Endothelial cell of umbilical vein (primary cell): ENCODE data around the gene DCC. TPM values are rescaled to one million over a fixed set of nuclear protein-coding genes. Genes with fewer than 3 reads are reported as not detected.

ENCODE experiments used
- BruUV-seq: library from RNA; stranded (reverse); fragments of 400-500 nt; replicated peaks from 2 replicates; lab custom pipeline; 2021; lab: Mats Ljungman, UMichigan
- CTCF ChIA-PET: fragments of 300-600, 350-600 bp; sonication (Branson Sonifier 250); formaldehyde crosslinking; loops from one replicate; lab custom pipeline; 2021; ENCODE audit warnings: antibody characterized with exemption, inconsistent platforms; lab: Charles Lee
- POLR2A ChIA-PET: fragments of 300-600, 350-600 bp; sonication (Branson Sonifier 250); formaldehyde crosslinking; loops from one replicate; lab custom pipeline; 2021; ENCODE audit warnings: antibody characterized with exemption, inconsistent platforms; lab: Charles Lee
- DNase-seq: peaks from one replicate; pipeline ENCODE4 v3.0.0-alpha.2; 2011; ENCODE audit warnings: low read depth, low spot score
- FAIRE-seq: peaks from 2 replicates; lab custom pipeline; 2011; peaks lifted over from hg19 to GRCh38; lab: Jason Lieb, UNC
- H2AFZ ChIP-seq: 2 replicates; pipeline ENCODE4 v1.6.0; 2012; ENCODE audit warnings: low read depth, low read length, control low read depth, inconsistent platforms
- H3K27ac ChIP-seq: 2 replicates; pipeline ENCODE4 v1.5.1; 2011; ENCODE audit warnings: low read depth, mild to moderate bottlenecking, control low read depth, low read length, moderate library complexity; ENCODE audit not compliant: insufficient read depth
- H3K27me3 ChIP-seq, 2 experiments: 2 replicates each; pipeline versions ENCODE4 v1.6.0 to v1.6.1; 2011; ENCODE audit warnings: low read length in 2 of 2, mixed read lengths in 1 of 2; ENCODE audit not compliant: control insufficient read depth in 2 of 2, insufficient read depth in 2 of 2
- H3K36me3 ChIP-seq, 2 experiments: 2 replicates in 1 of 2; 3 replicates in 1 of 2; pipeline ENCODE4 v1.5.1; 2011; ENCODE audit warnings: low read length in 2 of 2, mild to moderate bottlenecking in 1 of 2, moderate library complexity in 1 of 2; ENCODE audit not compliant: control insufficient read depth in 2 of 2, insufficient read depth in 2 of 2; ENCODE audit errors: extremely low read depth in 1 of 2
- H3K4me1 ChIP-seq: 3 replicates; pipeline ENCODE4 v1.5.1; 2011; ENCODE audit warnings: mild to moderate bottlenecking, low read length; ENCODE audit not compliant: control insufficient read depth, insufficient read depth; ENCODE audit errors: extremely low read depth
- H3K4me2 ChIP-seq: 2 replicates; pipeline ENCODE4 v1.6.1; 2011; ENCODE audit warnings: low read length, control low read depth, mixed read lengths; ENCODE audit not compliant: insufficient read depth
- H3K4me3 ChIP-seq, 3 experiments: fragments of 200-600 bp in 1 of 3; sonication (generic), shearing (Covaris generic) in 1 of 3; replicated peaks in 1 of 3; 2 replicates each; pipeline ENCODE4 v1.5.1; 2011 to 2016; ENCODE audit warnings: control low read depth in 3 of 3, low read length in 3 of 3, mild to moderate bottlenecking in 2 of 3, inconsistent platforms in 1 of 3, low read depth in 1 of 3, moderate library complexity in 1 of 3; ENCODE audit not compliant: insufficient read depth in 1 of 3
- H3K79me2 ChIP-seq: 2 replicates; pipeline ENCODE4 v1.6.0; 2012; ENCODE audit warnings: low read length, inconsistent platforms; ENCODE audit not compliant: control insufficient read depth, insufficient read depth
- H3K9ac ChIP-seq: replicated peaks from 2 replicates; pipeline ENCODE3; 2011; ENCODE audit warnings: low read length, control low read depth; ENCODE audit not compliant: insufficient read depth; ENCODE audit errors: extremely low read depth
- H3K9me1 ChIP-seq: replicated peaks from 3 replicates; pipeline ENCODE4 v1.6.0; 2011; ENCODE audit warnings: mild to moderate bottlenecking, low read length; ENCODE audit not compliant: control insufficient read depth, insufficient read depth; ENCODE audit errors: extremely low read depth
- H3K9me3 ChIP-seq: replicated peaks from 2 replicates; pipeline ENCODE4 v1.5.1; 2012; ENCODE audit warnings: low read length, inconsistent platforms; ENCODE audit not compliant: control insufficient read depth, insufficient read depth
- H4K20me1 ChIP-seq: replicated peaks from 2 replicates; pipeline ENCODE3; 2011; ENCODE audit warnings: mild to moderate bottlenecking, low read length; ENCODE audit not compliant: control insufficient read depth, insufficient read depth; ENCODE audit errors: extremely low read depth
- CTCF ChIP-seq, 2 donors: IDR thresholded peaks; 1 replicate in 1 of 2; 2 replicates in 1 of 2; pipeline ENCODE4 v1.5.1; 2011; ENCODE audit warnings: low read length in 2 of 2, mild to moderate bottlenecking in 2 of 2, moderate library complexity in 2 of 2, control low read depth in 1 of 2, inconsistent platforms in 1 of 2, low read depth in 1 of 2; ENCODE audit not compliant: insufficient read depth in 1 of 2; ENCODE audit errors: extremely low read depth in 1 of 2
- EZH2 ChIP-seq: IDR thresholded peaks from 2 replicates; pipeline ENCODE4 v1.6.1; 2012; ENCODE audit warnings: borderline replicate concordance, low read depth, mild to moderate bottlenecking, moderate library complexity, low read length, inconsistent platforms; ENCODE audit not compliant: severe bottlenecking
- FOS ChIP-seq: IDR thresholded peaks from 2 replicates; pipeline ENCODE4 v1.6.1; 2011; ENCODE audit warnings: mild to moderate bottlenecking, low read length, moderate library complexity, borderline replicate concordance; ENCODE audit not compliant: insufficient read depth
- GATA2 ChIP-seq: IDR thresholded peaks from 2 replicates; pipeline ENCODE4 v1.7.0; 2011; ENCODE audit warnings: low read depth, mild to moderate bottlenecking, moderate library complexity, mixed read lengths, low read length; ENCODE audit not compliant: insufficient read length, insufficient read depth
- JUN ChIP-seq: IDR thresholded peaks from 2 replicates; pipeline ENCODE4 v1.6.1; 2011; ENCODE audit warnings: borderline replicate concordance, low read depth; ENCODE audit not compliant: insufficient read length, insufficient read depth
- MAX ChIP-seq: IDR thresholded peaks from 2 replicates; pipeline ENCODE4 v1.6.1; 2011; ENCODE audit not compliant: insufficient read depth, insufficient read length
- MYC ChIP-seq: IDR thresholded peaks from one replicate; pipeline ENCODE4 v1.6.1; 2011; ENCODE audit warnings: mild to moderate bottlenecking, low read depth, low read length
- POLR2A ChIP-seq: IDR thresholded peaks from 2 replicates; pipeline ENCODE4 v1.6.1; 2012; ENCODE audit warnings: low read depth, mild to moderate bottlenecking, control low read depth, low read length
- POLR2AphosphoS5 ChIP-seq: IDR thresholded peaks from 2 replicates; pipeline ENCODE4 v1.6.1; 2012; ENCODE audit warnings: low read depth, mild to moderate bottlenecking, control low read depth, low read length, moderate library complexity; ENCODE audit not compliant: insufficient read depth
- dilution Hi-C: fragments of 300-500 bp; cut with MboI; formaldehyde crosslinking; loops from one replicate; pipeline ENCODE4 v1.15.0; 2019; ENCODE audit warnings: low sequenced_read_pairs; ENCODE audit not compliant: extremely low pct_ligation_motif_present
- intact Hi-C: fragments of 100-400 bp; cut with micrococcal nuclease; formaldehyde crosslinking; loops from one replicate; pipeline ENCODE4 v1.10.0; 2022
- polyA plus RNA-seq, 4 experiments: library from polyadenylated mRNA; depleted of rRNA in 3 of 4; stranded (reverse) in 3 of 4; unstranded in 1 of 4; fragments of >200 nt; gene quantifications; 2 replicates each; pipeline versions ENCODE4 v1.2.1 to v1.2.3, GENCODE V29; 2011 to 2012; ENCODE audit warnings: missing spikeins in 1 of 4
- total RNA-seq: library from RNA; stranded (reverse); gene quantifications from 2 replicates; pipeline ENCODE4 v1.2.3, GENCODE V29; 2021

Gene DCC
- total and polyA plus RNA-seq, 2 donors (not counting 3 experiments of a cell fraction or from before 2014, with no cell fraction given) = not detected

- no peaks in the 10 kb centered on the region for H3K36me3 ChIP-seq
- DNase-seq (no peak), FAIRE-seq (no peak)
- BruUV-seq = no TSS peak
- H3K9me1 ChIP-seq = no peaks in the 10 kb centered on the region
- H3K9ac ChIP-seq = no peak overlapping the region
- no peaks in the 10 kb centered on the region for H3K27me3 ChIP-seq
- dilution Hi-C loops (no loop called here), intact Hi-C loops (no loop called here)
- H4K20me1 ChIP-seq = no peaks in the 10 kb centered on the region
- no peak overlapping the region for H2AFZ ChIP-seq
- no peaks in the 10 kb centered on the region for H3K4me1 ChIP-seq
- H3K79me2 ChIP-seq = no peaks in the 10 kb centered on the region
- H3K4me2 ChIP-seq = no peak overlapping the region
- no peak overlapping the region for H3K27ac ChIP-seq
- no peak overlapping the region for H3K4me3 ChIP-seq
- ChIA-PET POLR2A (no interaction called here), CTCF (no interaction called here)
- no peaks in the 10 kb centered on the region for H3K9me3 ChIP-seq
- TF ChIP-seq POLR2A (no peak), EZH2 (no peak), MYC (no peak), CTCF (IDR thresholded peaks at IDR 0.05; ENCODE audit: extremely low read depth in 1 of 2, insufficient read depth in 1 of 2, low read depth in 1 of 2, low read length in 2 of 2) (no peak), GATA2 (no peak), FOS (no peak), JUN (no peak), POLR2AphosphoS5 (no peak), MAX (no peak)
Observed at GRCh38 chr18:52903857-52904256, 563.9 kb downstream of the DCC start.
